Fibroblast of lung (primary cell): Measurements from ENCODE around the gene CAMK2B.

Experiments
- EZH2 ChIP-seq: IDR thresholded peaks from 2 replicates; pipeline ENCODE4 v1.5.1; 2012; ENCODE audit warnings: low read length, control low read depth, mild to moderate bottlenecking; ENCODE audit errors: missing control alignments
- TF ChIP-seq, protein P1 (sequence below), 2 donors: IDR thresholded peaks in 1 of 2; conservative IDR thresholded peaks in 1 of 2; 1 replicate in 1 of 2; 2 replicates in 1 of 2; pipeline ENCODE4 v1.5.1; 2011 to 2012; ENCODE audit warnings: low read length in 2 of 2, control low read depth in 1 of 2, inconsistent platforms in 1 of 2, low read depth in 1 of 2, mild to moderate bottlenecking in 1 of 2

DNA sequence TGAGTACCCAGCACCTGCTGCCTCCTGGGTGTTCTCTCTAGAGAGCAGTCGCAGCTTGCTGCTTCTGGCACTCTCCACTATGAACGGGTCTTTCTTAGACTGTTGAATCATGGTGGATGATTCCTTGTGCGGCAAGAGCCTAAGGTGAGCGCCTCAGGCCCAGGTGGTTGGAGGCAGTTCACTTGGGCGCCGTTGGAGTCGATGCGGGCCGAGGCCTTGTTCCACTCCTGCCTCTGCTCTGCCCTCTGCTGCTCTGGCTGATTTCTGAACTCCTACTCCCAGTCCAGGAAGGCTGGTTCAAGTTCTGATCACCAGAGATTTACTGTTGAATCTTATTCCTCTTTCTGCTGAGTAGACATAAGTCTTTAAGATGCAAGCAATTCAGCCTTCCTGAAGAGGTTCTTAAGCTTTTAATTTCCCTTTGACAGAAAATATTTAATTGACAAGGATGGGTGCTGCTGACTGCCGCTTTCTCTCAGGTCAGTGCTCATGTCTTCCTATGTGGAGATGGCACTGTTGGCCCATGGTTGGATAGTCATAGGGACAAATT is 114.2 kb downstream of the CAMK2B start:
- TF ChIP-seq, protein P1, sequence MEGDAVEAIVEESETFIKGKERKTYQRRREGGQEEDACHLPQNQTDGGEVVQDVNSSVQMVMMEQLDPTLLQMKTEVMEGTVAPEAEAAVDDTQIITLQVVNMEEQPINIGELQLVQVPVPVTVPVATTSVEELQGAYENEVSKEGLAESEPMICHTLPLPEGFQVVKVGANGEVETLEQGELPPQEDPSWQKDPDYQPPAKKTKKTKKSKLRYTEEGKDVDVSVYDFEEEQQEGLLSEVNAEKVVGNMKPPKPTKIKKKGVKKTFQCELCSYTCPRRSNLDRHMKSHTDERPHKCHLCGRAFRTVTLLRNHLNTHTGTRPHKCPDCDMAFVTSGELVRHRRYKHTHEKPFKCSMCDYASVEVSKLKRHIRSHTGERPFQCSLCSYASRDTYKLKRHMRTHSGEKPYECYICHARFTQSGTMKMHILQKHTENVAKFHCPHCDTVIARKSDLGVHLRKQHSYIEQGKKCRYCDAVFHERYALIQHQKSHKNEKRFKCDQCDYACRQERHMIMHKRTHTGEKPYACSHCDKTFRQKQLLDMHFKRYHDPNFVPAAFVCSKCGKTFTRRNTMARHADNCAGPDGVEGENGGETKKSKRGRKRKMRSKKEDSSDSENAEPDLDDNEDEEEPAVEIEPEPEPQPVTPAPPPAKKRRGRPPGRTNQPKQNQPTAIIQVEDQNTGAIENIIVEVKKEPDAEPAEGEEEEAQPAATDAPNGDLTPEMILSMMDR (conservative IDR thresholded peaks at IDR 0.05 in 1 of 2, IDR thresholded peaks at IDR 0.05 in 1 of 2; ENCODE audit: low read depth in 1 of 2, low read length in 2 of 2): no peak
- TF ChIP-seq EZH2: no peak
